ENCODE results near the gene FREY1.
A peak's percentile ranks its signal among the peaks of the same experiment; 100 is the strongest.

The FREY1 gene

DNA sequence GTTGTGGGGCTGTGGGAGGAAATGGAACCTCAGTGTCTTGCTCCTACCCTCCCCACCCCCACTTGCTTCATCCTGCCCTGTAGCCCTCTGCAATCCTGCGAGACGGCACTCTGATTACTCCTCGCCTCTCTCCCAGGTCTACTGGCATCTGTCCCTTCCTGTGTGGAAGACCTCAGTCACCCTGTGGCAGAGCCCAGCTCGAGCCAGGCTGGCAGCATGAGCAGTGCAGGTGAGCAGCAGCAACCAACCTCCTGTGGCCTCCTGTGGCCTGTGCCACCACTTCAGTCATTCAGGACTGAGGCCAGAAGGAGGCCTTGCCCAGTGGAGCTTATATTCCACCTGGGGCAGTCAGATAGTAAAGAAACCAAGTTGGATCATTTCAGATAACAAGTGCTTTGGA lies 36.4 kb downstream of the FREY1 start:
- DNase-seq (ENCODE audit: low read depth in 2 of 2) = no peak

DNA sequence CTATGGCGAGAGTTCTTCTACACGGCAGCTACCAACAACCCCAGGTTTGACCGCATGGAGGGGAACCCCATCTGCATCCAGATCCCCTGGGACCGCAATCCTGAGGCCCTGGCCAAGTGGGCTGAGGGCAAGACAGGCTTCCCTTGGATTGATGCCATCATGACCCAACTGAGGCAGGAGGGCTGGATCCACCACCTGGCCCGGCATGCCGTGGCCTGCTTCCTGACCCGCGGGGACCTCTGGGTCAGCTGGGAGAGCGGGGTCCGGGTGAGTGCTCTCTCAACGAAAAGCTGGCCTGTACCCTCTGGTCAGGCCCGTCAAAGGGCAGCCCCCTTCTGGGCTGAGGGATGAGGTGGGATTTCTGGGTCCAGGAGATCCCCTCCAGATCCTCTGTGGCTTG lies 37.5 kb downstream of the FREY1 start:
- no peak for DNase-seq (ENCODE audit: low read depth in 2 of 2)

DNA sequence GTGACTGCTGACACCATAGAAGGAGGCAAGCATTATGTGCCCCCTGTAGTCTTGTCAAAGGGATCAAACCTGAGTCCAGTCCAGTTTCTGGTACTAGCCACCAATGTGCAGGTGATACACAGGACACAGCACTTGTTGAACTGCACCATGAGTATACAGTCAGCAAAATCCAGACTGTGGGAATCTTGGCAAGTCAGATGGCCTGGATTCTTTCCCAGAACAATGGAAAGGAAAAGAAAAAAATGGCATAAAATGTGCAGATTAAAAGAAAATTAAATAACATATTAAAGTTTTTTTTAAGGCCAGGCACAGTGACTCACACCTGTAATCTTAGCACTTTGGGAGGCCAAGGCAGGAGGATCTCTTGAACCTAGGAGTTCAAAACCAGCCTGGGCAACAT lies 43.0 kb downstream of the FREY1 start:
- no peak for DNase-seq (ENCODE audit: low read depth in 2 of 2)

DNA sequence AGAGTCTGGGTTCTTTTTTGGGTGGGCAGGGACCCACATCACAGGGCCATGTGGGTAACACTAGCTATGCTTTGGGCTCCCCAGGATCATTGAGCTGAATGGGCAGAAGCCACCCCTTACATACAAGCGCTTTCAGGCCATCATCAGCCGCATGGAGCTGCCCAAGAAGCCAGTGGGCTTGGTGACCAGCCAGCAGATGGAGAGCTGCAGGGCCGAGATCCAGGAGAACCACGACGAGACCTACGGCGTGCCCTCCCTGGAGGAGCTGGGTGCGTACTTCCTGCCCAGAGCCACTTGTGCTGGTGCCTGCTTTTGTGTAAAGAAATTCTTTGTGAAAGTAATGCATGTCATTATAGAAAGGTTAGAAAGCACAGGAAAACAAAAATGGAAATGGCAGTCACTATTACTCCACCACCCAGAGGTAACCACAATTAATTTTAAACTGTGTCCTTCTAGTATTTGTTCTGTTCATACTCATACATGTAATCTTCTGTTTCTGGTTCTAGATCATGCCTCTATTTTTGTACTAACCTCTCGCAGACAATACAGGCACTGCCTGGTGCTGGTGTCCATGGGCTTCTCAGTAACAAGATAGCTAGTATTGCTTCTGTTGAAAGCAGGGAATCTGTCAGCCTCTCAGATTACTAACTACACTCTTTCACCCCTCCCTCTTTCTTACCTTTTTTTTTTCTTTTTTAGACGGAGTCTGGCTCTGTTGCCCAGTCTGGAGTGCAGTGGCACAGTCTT lies 46.1 kb downstream of the FREY1 start:
- DNase-seq (ENCODE audit: low read depth in 2 of 2) = no peak

DNA sequence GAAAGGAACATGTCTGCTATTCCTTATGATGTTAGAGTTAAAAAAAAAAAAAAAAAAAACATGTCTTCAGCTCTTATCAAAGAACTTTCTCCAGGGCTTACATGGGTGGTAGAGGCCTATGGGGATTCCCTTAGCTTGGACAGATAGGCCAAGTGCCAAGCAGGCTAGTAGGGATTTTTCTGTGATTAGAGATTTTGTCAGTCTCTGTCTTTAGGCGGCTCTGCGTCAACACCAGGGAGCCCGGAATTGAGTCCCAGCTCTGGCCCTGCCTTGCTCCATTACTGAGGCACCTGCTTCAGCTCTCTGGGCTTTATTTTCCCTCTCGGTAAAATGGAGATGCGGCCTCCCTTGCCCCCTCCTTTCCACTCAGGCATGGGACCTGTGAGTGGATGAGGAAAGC lies 46.7 kb downstream of the FREY1 start:
- no peak for DNase-seq (ENCODE audit: low read depth in 2 of 2)

DNA sequence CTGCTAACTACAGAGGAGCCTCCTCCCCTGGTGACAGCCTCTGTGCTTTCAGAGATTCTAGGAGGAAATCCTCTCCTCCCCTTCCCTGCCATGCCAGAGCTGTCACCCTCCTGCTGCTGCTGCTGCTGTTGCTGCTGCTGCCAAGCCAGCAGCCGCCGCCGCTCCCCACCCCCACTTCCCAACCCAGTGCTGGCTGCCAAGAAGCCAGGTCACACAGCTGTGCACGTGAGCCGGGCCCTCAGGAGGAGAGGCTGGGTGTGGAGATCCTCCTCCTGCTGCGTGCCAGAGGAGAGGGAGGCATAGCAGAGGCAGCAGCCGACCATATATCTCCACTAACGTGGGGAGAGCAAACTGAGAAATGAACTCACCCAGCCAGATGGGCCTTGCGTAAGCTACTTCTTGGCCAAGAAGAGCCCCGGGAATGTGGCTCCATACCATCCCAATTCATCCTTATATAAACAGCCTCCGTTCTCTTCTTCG lies 47.4 kb downstream of the FREY1 start:
- DNase-seq (ENCODE audit: low read depth in 2 of 2) = peak; percentile 98

DNA sequence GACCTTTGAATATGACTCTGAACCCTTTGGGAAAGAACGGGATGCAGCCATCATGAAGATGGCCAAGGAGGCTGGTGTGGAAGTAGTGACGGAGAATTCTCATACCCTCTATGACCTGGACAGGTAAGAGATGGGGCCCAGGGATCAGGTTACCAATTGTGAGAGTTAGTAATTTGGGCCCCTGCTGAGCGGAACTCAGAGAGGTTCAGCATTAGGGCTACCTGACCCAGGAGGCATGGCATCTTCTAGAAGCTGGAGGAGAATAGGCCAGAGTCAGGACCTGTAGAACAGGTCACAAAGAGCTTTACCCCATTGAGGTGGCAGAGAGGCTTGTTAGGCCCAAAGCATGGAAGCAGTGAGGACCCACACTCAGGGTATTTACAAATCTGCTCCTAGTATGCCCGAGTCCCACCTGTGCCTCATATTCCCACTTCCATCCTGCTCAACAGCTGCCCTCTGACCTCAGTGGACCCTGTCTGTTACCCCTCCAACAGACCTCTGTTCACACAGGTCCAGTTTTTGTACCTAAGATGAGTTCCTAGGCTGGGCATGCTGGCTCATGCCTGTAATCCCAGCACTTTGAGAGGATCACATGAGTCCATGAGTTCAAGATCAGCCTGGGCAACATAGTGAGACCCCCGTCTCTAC lies 48.2 kb downstream of the FREY1 start:
- no peak for DNase-seq (ENCODE audit: low read depth in 2 of 2)

DNA sequence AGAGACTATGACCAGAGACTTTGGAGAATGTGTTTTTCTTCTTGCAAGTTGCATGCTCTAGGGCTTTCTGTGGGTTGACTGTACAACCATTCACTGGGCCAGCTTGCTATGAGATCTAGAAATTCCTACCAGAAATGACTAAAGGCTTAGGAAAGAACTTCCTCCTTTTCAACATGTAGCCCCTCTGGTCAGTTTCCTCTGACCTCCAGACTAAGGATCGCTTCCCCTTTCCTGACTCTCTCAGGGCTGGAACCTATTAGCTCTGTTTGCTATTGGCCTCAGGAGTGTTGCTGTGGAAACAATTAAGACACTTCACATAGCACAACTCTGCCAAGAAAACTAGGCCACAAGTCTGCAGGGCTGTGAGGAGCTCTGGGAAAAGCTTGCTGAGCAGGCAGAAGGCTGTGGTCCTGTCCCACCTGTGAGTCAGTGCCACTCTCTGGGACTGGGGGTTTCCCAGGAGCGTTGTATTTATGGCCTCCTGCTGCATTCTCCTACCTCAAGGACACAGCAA lies 49.1 kb downstream of the FREY1 start:
- DNase-seq (ENCODE audit: low read depth in 2 of 2) = peak; percentile 79 to 81
